Aorta (tissue), 5 donors: Measurements from ENCODE around the gene POLR2H. TPM values are rescaled to one million over a fixed set of nuclear protein-coding genes. Genes with fewer than 3 reads are reported as not detected.
"Not testable (repeated sequence)": the region's sequence is repeated elsewhere in the genome, so short reads cannot be mapped to it uniquely, and the experiment has no call there.

Experiments used
- ATAC-seq: fragments of 200-7000 bp; cut with Tn5 transposase; one replicate; pipeline ENCODE4 v1.9.1; 2022; ENCODE audit warnings: moderate library complexity; ENCODE audit not compliant: low FRiP score
- DNase-seq, 2 donors: peaks; one replicate each; pipeline ENCODE4 v3.0.0-alpha.2; 2020
- H3K27ac ChIP-seq, 2 donors: one replicate each; pipeline ENCODE4 v1.5.1; 2013; ENCODE audit warnings: low read length in 2 of 2, mild to moderate bottlenecking in 2 of 2, moderate library complexity in 2 of 2, control low read depth in 1 of 2, inconsistent platforms in 1 of 2, low read depth in 1 of 2
- H3K27me3 ChIP-seq, 2 donors: one replicate each; pipeline ENCODE4 v1.6.1; 2013; ENCODE audit warnings: control low read depth in 1 of 2, low read length in 1 of 2, mild to moderate bottlenecking in 1 of 2, moderate library complexity in 1 of 2; ENCODE audit not compliant: insufficient read depth in 2 of 2, control insufficient read depth in 1 of 2
- H3K36me3 ChIP-seq, 2 donors: one replicate each; pipeline ENCODE4 v1.6.1; 2013; ENCODE audit warnings: control low read depth in 1 of 2, low read length in 1 of 2, mild to moderate bottlenecking in 1 of 2; ENCODE audit not compliant: insufficient read depth in 2 of 2, control insufficient read depth in 1 of 2
- H3K4me1 ChIP-seq, 2 donors: one replicate each; pipeline ENCODE4 v1.6.1; 2013; ENCODE audit warnings: low read length in 2 of 2, control low read depth in 1 of 2, mild to moderate bottlenecking in 1 of 2, moderate library complexity in 1 of 2; ENCODE audit not compliant: insufficient read depth in 2 of 2, control insufficient read depth in 1 of 2
- H3K4me3 ChIP-seq, 2 donors: one replicate each; pipeline ENCODE4 v1.5.1; 2013; ENCODE audit warnings: low read length in 2 of 2, control low read depth in 1 of 2, mild to moderate bottlenecking in 1 of 2
- H3K9me3 ChIP-seq: one replicate; pipeline ENCODE4 v1.6.1; 2013; ENCODE audit warnings: mild to moderate bottlenecking, low read length; ENCODE audit not compliant: control insufficient read depth
- WGBS, 2 donors: extraction: QIAGEN DNeasy Blood & Tissue Kit; methylation state at CpG; one replicate each; pipeline ENCODE4 v1.1.7; 2013; 5-methylcytosine and 5-hydroxymethylcytosine counted together
- intact Hi-C, 2 donors: fragments of 100-400 bp; cut with DNase I; formaldehyde crosslinking; loops; one replicate each; pipeline versions ENCODE4 v1.14.2 to v1.15.0; 2022
- polyA plus RNA-seq, 2 donors: library from polyadenylated mRNA; stranded (reverse); fragments of 200-250 nt; gene quantifications; one replicate each; pipeline ENCODE4 v1.2.3, GENCODE V29; 2013
- total RNA-seq, 2 donors: library from RNA; stranded (reverse); fragmentation: NEBNext Ultra II Directional; extraction: Animal tissue kit (Norgen Biotek cat#: 25700); gene quantifications; one replicate each; pipeline ENCODE4 v1.2.1, GENCODE V29; 2021
- donor health status: healthy with polysubstance abuse.
- donor health status: Bipolar disorder and iron deficiency.
- donor health status: DM: no; HTN: no; CAD: no.
- donor health status: DM: no; HTN: no; CAD: no.
- donor health status: DM: yes; HTN: yes; CAD: no.

Gene POLR2H
- total and polyA plus RNA-seq, 4 donors, result 43.9 to 151 (median 57.3) TPM

DNA sequence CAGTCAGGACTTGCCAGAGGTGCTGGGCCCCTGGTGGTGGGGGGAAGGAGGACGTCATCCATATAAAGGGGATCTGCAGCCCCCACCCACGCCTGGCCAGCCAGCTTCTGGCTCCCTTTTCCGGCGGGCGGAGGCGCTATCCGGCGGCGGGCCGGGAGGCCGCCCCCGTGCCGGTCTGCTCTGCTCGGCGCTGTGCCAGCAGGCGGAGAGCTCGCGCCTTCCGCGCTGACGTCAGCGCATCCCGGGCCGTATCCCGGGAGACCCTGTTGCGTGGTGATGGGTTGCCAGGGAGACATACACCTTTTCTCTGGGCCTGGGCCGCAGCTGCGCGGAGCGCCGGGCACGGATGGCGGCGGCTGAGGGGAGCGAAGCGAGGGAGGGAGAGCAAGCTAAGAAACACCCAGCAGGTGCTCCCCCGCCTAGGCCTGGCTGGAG lies 23.0 kb upstream of the POLR2H start:
- Histone ChIP-seq H3K4me3 (peak overlapping the region in 1 of 2 donors; percentile 27), H3K27ac (peak overlapping the region; percentile 23 to 94), H3K36me3 (peaks cover 0 to 2% of the 10 kb centered on the region in 2 donors), H3K9me3 (no peaks in the 10 kb centered on the region), H3K27me3 (no peaks in the 10 kb centered on the region), H3K4me1 (no peaks in the 10 kb centered on the region)
- 6 to 7% methylated on average over 32 to 37 of the region's 37 CpGs for WGBS, 2 donors
- intact Hi-C loops, result loop anchor here in 1 of 2 donors (2.0 kb wide), 1 partner anchor 22 kb away; the partner anchor contains the start of genes CLCN2 and POLR2H
- DNase-seq (peak; percentile 89 to 97), ATAC-seq (peak; percentile 64)

DNA sequence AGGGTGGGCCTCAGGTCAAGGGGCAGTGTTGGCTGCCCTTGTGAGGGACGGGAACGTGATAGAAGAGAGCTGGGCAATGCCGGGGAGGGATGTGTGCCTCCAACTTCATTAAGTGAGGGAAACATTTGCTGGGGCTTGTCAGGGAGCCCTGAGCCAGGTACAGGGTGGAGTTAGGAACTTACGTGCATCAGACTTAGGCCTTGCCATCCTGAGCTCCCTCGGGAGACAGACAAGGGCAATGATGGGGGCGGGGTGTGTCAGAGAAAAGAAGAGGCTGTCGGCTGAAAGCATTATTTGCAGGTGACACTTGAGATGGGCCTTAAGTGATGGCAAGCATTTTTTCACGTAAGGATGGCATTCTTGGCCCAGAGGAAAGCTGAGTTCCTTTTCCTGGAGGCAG lies 22.5 kb upstream of the POLR2H start:
- Histone ChIP-seq H3K27me3 (no peaks in the 10 kb centered on the region), H3K27ac (peak overlapping the region in 1 of 2 donors; percentile 49), H3K9me3 (no peaks in the 10 kb centered on the region), H3K36me3 (peaks cover 0 to 2% of the 10 kb centered on the region in 2 donors), H3K4me1 (no peaks in the 10 kb centered on the region), H3K4me3 (peak overlapping the region in 1 of 2 donors; percentile 27)
- intact Hi-C loops, result loop anchor here in 1 of 2 donors (2.0 kb wide), 1 partner anchor 22 kb away; the partner anchor contains the start of genes CLCN2 and POLR2H
- ATAC-seq (no peak), DNase-seq (peak in 1 of 2 donors; percentile 49)
- WGBS, 2 donors, result 13 to 16% methylated on average over 8 of the region's 8 CpGs

DNA sequence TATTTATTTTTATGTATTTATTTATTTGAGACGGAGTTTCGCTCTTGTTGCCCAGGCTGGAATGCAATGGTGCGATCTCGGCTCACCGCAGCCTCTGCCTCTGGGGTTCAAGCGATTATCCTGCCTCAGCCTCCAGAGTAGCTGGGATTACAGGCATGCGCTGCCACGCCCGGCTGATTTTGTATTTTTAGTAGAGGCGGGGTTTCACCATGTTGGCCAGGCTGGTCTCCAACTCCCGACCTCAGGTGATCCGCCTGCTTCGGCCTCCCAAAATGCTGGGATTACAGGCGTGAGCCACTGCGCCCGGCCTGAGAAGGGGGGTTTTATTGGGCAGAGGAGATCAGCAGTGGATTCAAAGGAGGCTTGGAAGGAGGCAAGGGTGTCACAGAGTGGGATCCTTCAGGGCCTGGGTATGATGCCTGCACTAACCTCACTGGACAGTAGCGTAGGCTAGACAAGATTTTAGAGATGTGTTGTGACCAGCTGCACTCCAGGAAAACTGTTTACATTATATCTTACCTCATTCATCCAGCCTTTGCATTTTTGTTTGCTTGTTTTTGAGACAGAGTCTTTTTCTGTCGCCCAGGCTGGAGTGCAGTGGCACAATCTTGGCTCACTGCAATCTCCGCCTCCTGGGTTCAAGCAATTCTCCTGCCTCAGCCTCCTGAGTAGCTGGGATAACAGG lies 21.9 kb upstream of the POLR2H start:
- H3K4me1 ChIP-seq, H3K9me3 ChIP-seq, DNase-seq, H3K27ac ChIP-seq, ATAC-seq, H3K4me3 ChIP-seq, H3K36me3 ChIP-seq, H3K27me3 ChIP-seq: not testable (repeated sequence)
- intact Hi-C loops, result loop anchor here in 1 of 2 donors (2.0 kb wide), 1 partner anchor 21 kb away; the partner anchor contains the start of genes CLCN2 and POLR2H
- 73 to 82% methylated on average over 19 of the region's 19 CpGs for WGBS, 2 donors

- peak in 1 of 2 donors; percentile 42 for DNase-seq
- H3K4me1 ChIP-seq, result no peaks in the 10 kb centered on the region
- H3K9me3 ChIP-seq, result no peaks in the 10 kb centered on the region
- no peaks in the 10 kb centered on the region for H3K27me3 ChIP-seq
- H3K4me3 ChIP-seq, result no peak overlapping the region
- intact Hi-C loops, result no loop called here
- 85 to 87% methylated on average over 7 of the region's 7 CpGs for WGBS, 2 donors
- ATAC-seq, result no peak
- no peak overlapping the region for H3K27ac ChIP-seq
- peaks cover 0 to 6% of the 10 kb centered on the region in 2 donors for H3K36me3 ChIP-seq
Observed at GRCh38 chr3:184341925-184342324, 19.6 kb upstream of the POLR2H start.

DNA sequence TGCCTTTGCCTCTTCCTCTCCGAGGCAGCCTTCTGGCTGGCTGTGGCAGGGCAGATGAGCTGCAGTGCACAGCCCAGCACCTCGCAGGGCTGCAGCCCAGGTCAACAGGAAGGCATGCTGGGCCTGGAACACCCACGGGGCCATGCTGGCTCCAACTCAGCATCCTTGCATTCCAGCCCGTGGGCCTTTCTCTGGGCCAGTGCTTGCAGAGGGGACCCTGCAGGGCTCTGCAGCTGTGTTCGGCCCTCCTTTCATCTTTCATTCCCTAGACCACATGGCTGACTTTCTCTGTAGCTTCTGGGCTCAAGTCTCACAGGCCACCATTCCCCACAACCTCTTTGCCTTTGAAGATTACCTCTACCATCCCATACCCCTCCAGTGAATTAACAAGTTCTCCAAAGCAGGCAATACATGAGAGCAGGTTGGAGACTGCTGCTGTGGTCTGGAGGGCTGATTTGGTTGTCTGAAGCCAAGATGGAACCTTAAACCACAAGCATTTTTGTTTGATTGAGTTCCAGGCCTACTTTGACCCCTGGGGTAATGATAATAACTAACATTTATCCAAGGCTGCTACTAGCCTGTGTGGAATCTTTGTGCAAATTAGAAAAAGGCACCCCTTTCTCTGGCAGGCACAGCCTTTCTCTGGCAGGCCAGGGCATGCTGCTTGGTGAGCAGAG lies 18.2 kb upstream of the POLR2H start:
- Histone ChIP-seq H3K4me1 (no peaks in the 10 kb centered on the region), H3K9me3 (no peaks in the 10 kb centered on the region), H3K36me3 (peaks cover 0 to 6% of the 10 kb centered on the region in 2 donors), H3K4me3 (no peak overlapping the region), H3K27me3 (no peaks in the 10 kb centered on the region), H3K27ac (no peak overlapping the region)
- intact Hi-C loops, result no loop called here
- 38 to 48% methylated on average over 5 of the region's 5 CpGs for WGBS, 2 donors
- ATAC-seq (no peak), DNase-seq (no peak)

- H3K4me3 ChIP-seq, result no peak overlapping the region
- 70 to 73% methylated on average over 24 of the region's 24 CpGs for WGBS, 2 donors
- no peak overlapping the region for H3K27ac ChIP-seq
- H3K27me3 ChIP-seq, result no peaks in the 10 kb centered on the region
- ATAC-seq (no peak), DNase-seq (peak in 1 of 2 donors; percentile 40)
- intact Hi-C loops, result no loop called here
- H3K4me1 ChIP-seq, result no peaks in the 10 kb centered on the region
- no peaks in the 10 kb centered on the region for H3K9me3 ChIP-seq
- peaks cover 0 to 6% of the 10 kb centered on the region in 2 donors for H3K36me3 ChIP-seq
Observed at GRCh38 chr3:184344579-184345316, 16.8 kb upstream of the POLR2H start.

- 34 to 40% methylated on average over 14 of the region's 14 CpGs for WGBS, 2 donors
- DNase-seq, result peak in 1 of 2 donors; percentile 63
- H3K9me3 ChIP-seq, result no peaks in the 10 kb centered on the region
- peaks cover 0 to 6% of the 10 kb centered on the region in 2 donors for H3K36me3 ChIP-seq
- intact Hi-C loops, result no loop called here
- peak; percentile 23 for ATAC-seq
- no peaks in the 10 kb centered on the region for H3K27me3 ChIP-seq
- H3K4me3 ChIP-seq, result no peak overlapping the region
- no peaks in the 10 kb centered on the region for H3K4me1 ChIP-seq
- no peak overlapping the region for H3K27ac ChIP-seq
Observed at GRCh38 chr3:184345317-184346144, 16.0 kb upstream of the POLR2H start.
